Neural progenitor cell (in vitro differentiated cells): ENCODE results near the gene WDR7.

ENCODE experiments used
- EZH2 ChIP-seq: fragments of 200-600 bp; sonication (generic); IDR thresholded peaks from 2 replicates; pipeline ENCODE4 v1.6.1; 2017; ENCODE audit warnings: antibody characterized with exemption, mild to moderate bottlenecking, moderate library complexity
- TF ChIP-seq, protein P1 (sequence below): fragments of 200-600 bp; sonication (generic); IDR thresholded peaks from 2 replicates; pipeline ENCODE4 v1.5.1; 2017; ENCODE audit warnings: antibody characterized with exemption, mild to moderate bottlenecking

DNA sequence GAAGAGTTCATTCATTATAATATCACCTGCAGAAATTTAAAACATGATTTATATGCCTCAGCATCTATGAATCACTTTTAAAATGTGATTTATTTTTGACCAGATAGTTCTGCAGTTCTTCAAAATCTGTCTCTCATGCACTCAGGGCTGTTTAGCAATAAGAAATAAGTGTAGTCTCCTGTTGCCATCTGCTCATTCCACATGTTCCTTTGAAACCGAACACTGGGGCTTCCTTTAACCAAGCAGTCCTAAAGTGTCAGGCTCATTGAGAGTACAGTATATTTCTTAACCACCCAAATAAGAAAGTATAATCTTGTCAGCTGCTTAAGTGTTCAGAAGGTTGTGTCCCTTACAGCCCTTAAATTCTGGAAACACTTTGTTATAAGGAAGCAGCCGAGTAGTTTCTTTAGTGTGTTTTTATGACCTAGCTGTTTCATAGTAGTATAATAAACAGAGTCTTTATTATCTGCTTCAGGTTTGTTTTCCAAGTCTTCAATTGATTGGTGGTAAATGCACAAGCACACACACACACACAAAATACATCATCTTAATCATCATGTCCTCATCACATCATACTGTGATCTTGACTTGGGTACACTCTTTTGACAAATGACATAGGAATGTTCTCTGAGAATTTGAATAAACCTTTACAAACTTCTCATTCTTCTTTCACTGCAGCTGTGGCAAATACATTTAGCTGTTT lies 10.4 kb downstream of the WDR7 start:
- TF ChIP-seq, protein P1, sequence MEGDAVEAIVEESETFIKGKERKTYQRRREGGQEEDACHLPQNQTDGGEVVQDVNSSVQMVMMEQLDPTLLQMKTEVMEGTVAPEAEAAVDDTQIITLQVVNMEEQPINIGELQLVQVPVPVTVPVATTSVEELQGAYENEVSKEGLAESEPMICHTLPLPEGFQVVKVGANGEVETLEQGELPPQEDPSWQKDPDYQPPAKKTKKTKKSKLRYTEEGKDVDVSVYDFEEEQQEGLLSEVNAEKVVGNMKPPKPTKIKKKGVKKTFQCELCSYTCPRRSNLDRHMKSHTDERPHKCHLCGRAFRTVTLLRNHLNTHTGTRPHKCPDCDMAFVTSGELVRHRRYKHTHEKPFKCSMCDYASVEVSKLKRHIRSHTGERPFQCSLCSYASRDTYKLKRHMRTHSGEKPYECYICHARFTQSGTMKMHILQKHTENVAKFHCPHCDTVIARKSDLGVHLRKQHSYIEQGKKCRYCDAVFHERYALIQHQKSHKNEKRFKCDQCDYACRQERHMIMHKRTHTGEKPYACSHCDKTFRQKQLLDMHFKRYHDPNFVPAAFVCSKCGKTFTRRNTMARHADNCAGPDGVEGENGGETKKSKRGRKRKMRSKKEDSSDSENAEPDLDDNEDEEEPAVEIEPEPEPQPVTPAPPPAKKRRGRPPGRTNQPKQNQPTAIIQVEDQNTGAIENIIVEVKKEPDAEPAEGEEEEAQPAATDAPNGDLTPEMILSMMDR: no peak
- TF ChIP-seq EZH2: no peak
